ENCODE data around the gene TASOR. TPM values are rescaled to one million over a fixed set of nuclear protein-coding genes. Genes with fewer than 3 reads are reported as not detected.

Gene TASOR
- polyA plus RNA-seq, 4 donors = 16.8 to 49.9 (median 20.5) TPM

GRCh38 chr3:56673781-56674457 lies 9.1 kb downstream of the TASOR start:
- FAIRE-seq = no peak
- 84 to 87% (median 87%) methylated on average over 2 of the region's 2 CpGs for WGBS, 3 donors
- Histone ChIP-seq H3K36me3 (ENCODE audit: control insufficient read depth in 3 of 3, insufficient read depth in 2 of 3, low read depth in 1 of 3, low read length in 3 of 3) (peaks cover 0 to 24% (median 4%) of the 10 kb centered on the region in 3 donors), H3K27me3 (ENCODE audit: control insufficient read depth in 3 of 3, insufficient read depth in 3 of 3, low read length in 3 of 3) (no peaks in the 10 kb centered on the region), H3K27ac (ENCODE audit: low read depth in 1 of 3, low read length in 2 of 3) (no peak overlapping the region), H3K4me3 (ENCODE audit: low read depth in 1 of 3, low read length in 3 of 3) (no peak overlapping the region), H3K4me1 (ENCODE audit: control insufficient read depth in 3 of 3, insufficient read depth in 2 of 3, low read depth in 1 of 3, low read length in 2 of 3) (no peaks in the 10 kb centered on the region), H3K9me3 (ENCODE audit: control insufficient read depth in 2 of 2, insufficient read depth in 1 of 2, low read depth in 1 of 2, low read length in 1 of 2) (no peaks in the 10 kb centered on the region)
- DNase-seq = no peak

- FAIRE-seq = no peak
- H3K36me3 ChIP-seq (ENCODE audit: control insufficient read depth in 3 of 3, insufficient read depth in 2 of 3, low read depth in 1 of 3, low read length in 3 of 3) = peaks cover 8 to 39% (median 20%) of the 10 kb centered on the region in 3 donors
Observed at GRCh38 chr3:56667973-56668579, 15.0 kb downstream of the TASOR start.

GRCh38 chr3:56664823-56665222 lies 18.2 kb downstream of the TASOR start:
- FAIRE-seq (no peak), DNase-seq (no peak)
- Histone ChIP-seq H3K4me3 (ENCODE audit: low read depth in 1 of 3, low read length in 3 of 3) (no peak overlapping the region), H3K36me3 (ENCODE audit: control insufficient read depth in 3 of 3, insufficient read depth in 2 of 3, low read depth in 1 of 3, low read length in 3 of 3) (peaks cover 8 to 41% (median 23%) of the 10 kb centered on the region in 3 donors), H3K27me3 (ENCODE audit: control insufficient read depth in 3 of 3, insufficient read depth in 3 of 3, low read length in 3 of 3) (no peaks in the 10 kb centered on the region), H3K4me1 (ENCODE audit: control insufficient read depth in 3 of 3, insufficient read depth in 2 of 3, low read depth in 1 of 3, low read length in 2 of 3) (no peaks in the 10 kb centered on the region), H3K27ac (ENCODE audit: low read depth in 1 of 3, low read length in 2 of 3) (no peak overlapping the region), H3K9me3 (ENCODE audit: control insufficient read depth in 2 of 2, insufficient read depth in 1 of 2, low read depth in 1 of 2, low read length in 1 of 2) (no peaks in the 10 kb centered on the region)
- 95 to 97% (median 96%) methylated on average over 2 of the region's 2 CpGs for WGBS, 3 donors

More at GRCh38 chr3:56667973-56668579, 15.0 kb downstream of the TASOR start:
- Histone ChIP-seq H3K27me3 (ENCODE audit: control insufficient read depth in 3 of 3, insufficient read depth in 3 of 3, low read length in 3 of 3) (no peaks in the 10 kb centered on the region), H3K4me1 (ENCODE audit: control insufficient read depth in 3 of 3, insufficient read depth in 2 of 3, low read depth in 1 of 3, low read length in 2 of 3) (no peaks in the 10 kb centered on the region), H3K9me3 (ENCODE audit: control insufficient read depth in 2 of 2, insufficient read depth in 1 of 2, low read depth in 1 of 2, low read length in 1 of 2) (no peaks in the 10 kb centered on the region), H3K4me3 (ENCODE audit: low read depth in 1 of 3, low read length in 3 of 3) (no peak overlapping the region), H3K27ac (ENCODE audit: low read depth in 1 of 3, low read length in 2 of 3) (no peak overlapping the region)
- 86 to 88% (median 87%) methylated on average over 3 of the region's 3 CpGs for WGBS, 3 donors
- peak in 1 of 2 donors; percentile 2 for DNase-seq

GRCh38 chr3:56655709-56656108 lies 27.4 kb downstream of the TASOR start:
- WGBS, 3 donors = 98 to 100% (median 100%) methylated on average over 1 of the region's 1 CpG
- DNase-seq = no peak
- Histone ChIP-seq H3K27me3 (ENCODE audit: control insufficient read depth in 3 of 3, insufficient read depth in 3 of 3, low read length in 3 of 3) (no peaks in the 10 kb centered on the region), H3K27ac (ENCODE audit: low read depth in 1 of 3, low read length in 2 of 3) (no peak overlapping the region), H3K9me3 (ENCODE audit: control insufficient read depth in 2 of 2, insufficient read depth in 1 of 2, low read depth in 1 of 2, low read length in 1 of 2) (peaks cover 0 to 5% of the 10 kb centered on the region in 2 donors), H3K36me3 (ENCODE audit: control insufficient read depth in 3 of 3, insufficient read depth in 2 of 3, low read depth in 1 of 3, low read length in 3 of 3) (peaks cover 8 to 40% (median 20%) of the 10 kb centered on the region in 3 donors), H3K4me1 (ENCODE audit: control insufficient read depth in 3 of 3, insufficient read depth in 2 of 3, low read depth in 1 of 3, low read length in 2 of 3) (no peaks in the 10 kb centered on the region), H3K4me3 (ENCODE audit: low read depth in 1 of 3, low read length in 3 of 3) (no peak overlapping the region)
- FAIRE-seq = no peak

- H3K27me3 ChIP-seq (ENCODE audit: control insufficient read depth in 3 of 3, insufficient read depth in 3 of 3, low read length in 3 of 3) = no peaks in the 10 kb centered on the region
- 89 to 100% (median 98%) methylated on average over 1 of the region's 1 CpG for WGBS, 3 donors
- no peak overlapping the region for H3K27ac ChIP-seq (ENCODE audit: low read depth in 1 of 3, low read length in 2 of 3)
- FAIRE-seq (no peak), DNase-seq (peak in 1 of 2 donors; percentile 1)
- no peak overlapping the region for H3K4me3 ChIP-seq (ENCODE audit: low read depth in 1 of 3, low read length in 3 of 3)
- H3K4me1 ChIP-seq (ENCODE audit: control insufficient read depth in 3 of 3, insufficient read depth in 2 of 3, low read depth in 1 of 3, low read length in 2 of 3) = no peaks in the 10 kb centered on the region
- peaks cover 0 to 5% of the 10 kb centered on the region in 2 donors for H3K9me3 ChIP-seq (ENCODE audit: control insufficient read depth in 2 of 2, insufficient read depth in 1 of 2, low read depth in 1 of 2, low read length in 1 of 2)
- H3K36me3 ChIP-seq (ENCODE audit: control insufficient read depth in 3 of 3, insufficient read depth in 2 of 3, low read depth in 1 of 3, low read length in 3 of 3) = peaks cover 8 to 32% (median 20%) of the 10 kb centered on the region in 3 donors
Observed at GRCh38 chr3:56654460-56654859, 28.6 kb downstream of the TASOR start.

GRCh38 chr3:56645407-56645806 lies 37.7 kb downstream of the TASOR start:
- H3K4me1 ChIP-seq (ENCODE audit: control insufficient read depth in 3 of 3, insufficient read depth in 2 of 3, low read depth in 1 of 3, low read length in 2 of 3) = no peaks in the 10 kb centered on the region
- peaks cover 9 to 23% (median 11%) of the 10 kb centered on the region in 3 donors for H3K36me3 ChIP-seq (ENCODE audit: control insufficient read depth in 3 of 3, insufficient read depth in 2 of 3, low read depth in 1 of 3, low read length in 3 of 3)
- FAIRE-seq = no peak
- no peaks in the 10 kb centered on the region for H3K27me3 ChIP-seq (ENCODE audit: control insufficient read depth in 3 of 3, insufficient read depth in 3 of 3, low read length in 3 of 3)
- H3K9me3 ChIP-seq (ENCODE audit: control insufficient read depth in 2 of 2, insufficient read depth in 1 of 2, low read depth in 1 of 2, low read length in 1 of 2) = no peaks in the 10 kb centered on the region
- no peak overlapping the region for H3K4me3 ChIP-seq (ENCODE audit: low read depth in 1 of 3, low read length in 3 of 3)
- DNase-seq = no peak
- 90 to 97% (median 91%) methylated on average over 2 of the region's 2 CpGs for WGBS, 3 donors
- no peak overlapping the region for H3K27ac ChIP-seq (ENCODE audit: low read depth in 1 of 3, low read length in 2 of 3)

- peaks cover 0 to 5% (median 3%) of the 10 kb centered on the region in 3 donors for H3K4me1 ChIP-seq (ENCODE audit: control insufficient read depth in 3 of 3, insufficient read depth in 2 of 3, low read depth in 1 of 3, low read length in 2 of 3)
- DNase-seq (no peak), FAIRE-seq (no peak)
- H3K9me3 ChIP-seq (ENCODE audit: control insufficient read depth in 2 of 2, insufficient read depth in 1 of 2, low read depth in 1 of 2, low read length in 1 of 2) = no peaks in the 10 kb centered on the region
- peaks cover 3 to 25% (median 17%) of the 10 kb centered on the region in 3 donors for H3K36me3 ChIP-seq (ENCODE audit: control insufficient read depth in 3 of 3, insufficient read depth in 2 of 3, low read depth in 1 of 3, low read length in 3 of 3)
- no peak overlapping the region for H3K4me3 ChIP-seq (ENCODE audit: low read depth in 1 of 3, low read length in 3 of 3)
- no peak overlapping the region for H3K27ac ChIP-seq (ENCODE audit: low read depth in 1 of 3, low read length in 2 of 3)
- H3K27me3 ChIP-seq (ENCODE audit: control insufficient read depth in 3 of 3, insufficient read depth in 3 of 3, low read length in 3 of 3) = no peaks in the 10 kb centered on the region
- WGBS, 3 donors = 87 to 88% (median 88%) methylated on average over 9 of the region's 9 CpGs
Observed at GRCh38 chr3:56633602-56634535, 49.2 kb downstream of the TASOR start.

All from small intestine (tissue), 7 donors.